ENCODE results near the gene TPM4. TPM values are rescaled to one million over a fixed set of nuclear protein-coding genes. Genes with fewer than 3 reads are reported as not detected.

TPM4 gene
- total RNA-seq, 1 donor from 2014 or later, result 235 TPM

- no peak for FAIRE-seq
- DNase-seq (ENCODE audit: low read depth), result no peak
- Histone ChIP-seq H3K36me3 (ENCODE audit: control insufficient read depth, insufficient read depth, low read length) (peaks cover 2% of the 10 kb centered on the region), H3K27me3 (ENCODE audit: control insufficient read depth, insufficient read depth, low read length) (no peaks in the 10 kb centered on the region), H3K4me3 (ENCODE audit: low read depth, low read length) (peak overlapping the region; percentile 95)
- TF ChIP-seq, protein P1, sequence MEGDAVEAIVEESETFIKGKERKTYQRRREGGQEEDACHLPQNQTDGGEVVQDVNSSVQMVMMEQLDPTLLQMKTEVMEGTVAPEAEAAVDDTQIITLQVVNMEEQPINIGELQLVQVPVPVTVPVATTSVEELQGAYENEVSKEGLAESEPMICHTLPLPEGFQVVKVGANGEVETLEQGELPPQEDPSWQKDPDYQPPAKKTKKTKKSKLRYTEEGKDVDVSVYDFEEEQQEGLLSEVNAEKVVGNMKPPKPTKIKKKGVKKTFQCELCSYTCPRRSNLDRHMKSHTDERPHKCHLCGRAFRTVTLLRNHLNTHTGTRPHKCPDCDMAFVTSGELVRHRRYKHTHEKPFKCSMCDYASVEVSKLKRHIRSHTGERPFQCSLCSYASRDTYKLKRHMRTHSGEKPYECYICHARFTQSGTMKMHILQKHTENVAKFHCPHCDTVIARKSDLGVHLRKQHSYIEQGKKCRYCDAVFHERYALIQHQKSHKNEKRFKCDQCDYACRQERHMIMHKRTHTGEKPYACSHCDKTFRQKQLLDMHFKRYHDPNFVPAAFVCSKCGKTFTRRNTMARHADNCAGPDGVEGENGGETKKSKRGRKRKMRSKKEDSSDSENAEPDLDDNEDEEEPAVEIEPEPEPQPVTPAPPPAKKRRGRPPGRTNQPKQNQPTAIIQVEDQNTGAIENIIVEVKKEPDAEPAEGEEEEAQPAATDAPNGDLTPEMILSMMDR (IDR thresholded peaks at IDR 0.05; ENCODE audit: insufficient read depth, low read length, severe bottlenecking), result no peak
Measured at GRCh38 chr19:16111909-16112752, 35.8 kb downstream of the TPM4 start.

DNA sequence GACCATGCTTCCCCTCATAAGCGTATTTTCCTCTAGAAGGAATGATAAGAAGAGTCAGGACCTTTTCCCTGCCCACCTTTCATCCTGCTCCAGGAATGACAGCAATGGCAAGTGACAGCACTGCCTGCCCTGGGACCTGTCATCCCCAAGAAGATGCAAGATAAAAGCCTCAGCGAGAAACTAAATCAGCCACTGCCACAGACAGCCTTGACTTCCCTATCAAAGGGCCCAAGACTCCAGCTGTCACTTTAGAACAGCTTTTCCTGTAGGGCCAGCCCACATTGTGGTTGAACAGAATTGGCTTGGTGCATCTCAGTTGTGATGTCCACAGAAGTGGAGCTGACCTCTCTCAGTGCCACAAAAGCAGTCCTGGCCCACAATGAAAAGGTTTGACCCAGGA is 36.5 kb downstream of the TPM4 start:
- Histone ChIP-seq H3K4me3 (ENCODE audit: low read depth, low read length) (no peak overlapping the region), H3K36me3 (ENCODE audit: control insufficient read depth, insufficient read depth, low read length) (peaks cover 2% of the 10 kb centered on the region), H3K27me3 (ENCODE audit: control insufficient read depth, insufficient read depth, low read length) (no peaks in the 10 kb centered on the region)
- DNase-seq (ENCODE audit: low read depth) (no peak), FAIRE-seq (no peak)
- TF ChIP-seq, protein P1 (IDR thresholded peaks at IDR 0.05; ENCODE audit: insufficient read depth, low read length, severe bottlenecking), result no peak

GRCh38 chr19:16113727-16114126 is 37.4 kb downstream of the TPM4 start:
- Histone ChIP-seq H3K36me3 (ENCODE audit: control insufficient read depth, insufficient read depth, low read length) (peaks cover 10% of the 10 kb centered on the region), H3K4me3 (ENCODE audit: low read depth, low read length) (no peak overlapping the region), H3K27me3 (ENCODE audit: control insufficient read depth, insufficient read depth, low read length) (no peaks in the 10 kb centered on the region)
- no peak for DNase-seq (ENCODE audit: low read depth)
- TF ChIP-seq, protein P1 (IDR thresholded peaks at IDR 0.05; ENCODE audit: insufficient read depth, low read length, severe bottlenecking), result no peak
- no peak for FAIRE-seq

DNA sequence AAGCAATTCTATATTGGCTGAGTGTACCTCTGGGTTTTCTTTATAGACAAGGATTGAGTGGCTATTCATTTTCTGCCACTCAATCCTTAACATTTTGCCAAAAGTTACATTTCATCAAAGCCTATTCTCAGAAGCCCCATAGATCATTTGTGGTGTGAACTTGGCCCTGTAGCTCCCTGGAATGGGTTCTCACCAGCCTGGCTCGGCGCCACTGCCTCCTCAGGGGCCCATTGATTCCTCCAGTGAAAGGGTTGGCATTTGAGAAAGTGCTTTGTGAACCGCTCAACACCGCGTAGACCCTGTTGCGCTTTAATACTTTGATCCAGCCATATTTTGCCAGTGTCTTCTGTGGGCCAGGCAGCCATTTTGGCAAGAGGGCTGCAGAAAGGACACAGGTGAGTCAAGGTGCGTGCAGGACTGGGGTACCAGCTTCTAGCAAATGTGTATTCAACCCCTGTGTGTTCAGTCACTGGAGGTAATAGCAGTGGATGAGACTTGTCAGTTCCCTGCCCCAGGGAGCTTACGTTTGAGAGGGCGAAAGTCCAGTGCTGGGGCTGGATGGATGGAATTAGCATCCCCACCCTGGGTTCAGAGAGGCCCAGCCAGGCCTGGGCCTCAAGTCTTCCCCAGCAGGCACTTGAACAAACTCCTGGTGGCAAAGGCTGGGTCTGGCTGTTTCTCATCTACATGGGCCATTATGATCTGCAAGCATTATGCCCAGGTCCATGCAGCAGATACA is 39.2 kb downstream of the TPM4 start:
- DNase-seq (ENCODE audit: low read depth) (no peak), FAIRE-seq (no peak)
- TF ChIP-seq, protein P1 (IDR thresholded peaks at IDR 0.05; ENCODE audit: insufficient read depth, low read length, severe bottlenecking), result no peak
- no peak overlapping the region for H3K4me3 ChIP-seq (ENCODE audit: low read depth, low read length)
- peaks cover 12% of the 10 kb centered on the region for H3K36me3 ChIP-seq (ENCODE audit: control insufficient read depth, insufficient read depth, low read length)
- no peaks in the 10 kb centered on the region for H3K27me3 ChIP-seq (ENCODE audit: control insufficient read depth, insufficient read depth, low read length)

DNA sequence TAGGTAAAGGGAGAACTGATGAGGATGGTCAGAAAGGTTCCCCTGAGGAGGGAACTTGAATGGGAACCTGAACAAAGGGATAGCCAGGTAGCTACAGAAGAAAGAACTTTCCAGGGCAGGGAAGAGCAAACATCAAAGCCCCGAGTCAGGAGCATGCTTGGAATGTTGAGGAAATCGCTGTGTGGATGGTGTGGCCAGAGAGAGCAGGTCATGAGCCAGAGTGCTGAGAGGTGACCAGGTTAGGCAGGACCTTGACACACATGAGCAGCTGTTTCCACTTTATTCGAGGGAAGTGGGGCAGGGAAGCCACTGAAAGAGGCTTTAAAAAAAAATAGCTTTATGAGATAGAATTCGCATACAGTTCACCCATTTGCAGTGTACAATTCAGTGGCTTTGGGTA is 39.8 kb downstream of the TPM4 start:
- DNase-seq (ENCODE audit: low read depth) (no peak), FAIRE-seq (no peak)

More for the DNA sequence above, 39.8 kb downstream of the TPM4 start:
- no peaks in the 10 kb centered on the region for H3K27me3 ChIP-seq (ENCODE audit: control insufficient read depth, insufficient read depth, low read length)
- TF ChIP-seq, protein P1 (IDR thresholded peaks at IDR 0.05; ENCODE audit: insufficient read depth, low read length, severe bottlenecking), result no peak
- H3K36me3 ChIP-seq (ENCODE audit: control insufficient read depth, insufficient read depth, low read length), result peaks cover 12% of the 10 kb centered on the region
- H3K4me3 ChIP-seq (ENCODE audit: low read depth, low read length), result no peak overlapping the region
